ENCODE measurements around the gene IRX6. TPM values are rescaled to one million over a fixed set of nuclear protein-coding genes. Genes with fewer than 3 reads are reported as not detected.

The IRX6 gene
- not detected in 2 replicates for total RNA-seq

DNA sequence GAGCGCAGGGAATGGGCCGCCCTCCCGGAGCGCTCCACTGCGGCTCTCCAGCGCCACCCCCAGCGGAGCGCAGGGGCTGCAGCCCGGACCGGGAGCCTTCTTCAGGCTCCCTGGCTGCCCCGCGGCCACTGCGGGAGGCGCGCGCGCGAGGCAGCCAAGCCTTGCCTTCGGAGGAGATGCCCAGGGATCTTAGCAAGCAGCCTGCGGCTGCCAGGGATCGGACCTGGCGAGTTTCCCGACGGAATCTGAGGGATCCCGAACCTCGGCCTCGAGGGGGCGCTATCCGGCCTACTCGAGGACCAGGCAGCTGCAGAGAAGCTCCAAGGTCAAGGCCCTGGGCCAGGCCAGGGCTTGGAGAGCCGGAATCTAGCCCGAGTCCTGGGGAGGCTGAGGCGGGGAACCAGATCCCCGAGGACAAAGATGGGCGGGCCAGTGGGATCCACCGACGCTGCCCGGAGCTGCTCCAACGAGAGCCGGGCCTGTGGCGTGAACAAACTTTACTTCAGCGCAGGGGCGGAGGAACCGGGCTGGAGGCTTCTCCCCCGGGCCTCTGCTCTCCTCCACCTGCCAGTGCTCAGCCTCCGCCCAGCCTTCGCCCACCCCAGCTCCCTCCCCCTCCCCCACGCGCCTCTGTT, at the start of gene IRX6:
Gene IRX6, plus strand, starts transcription at position 567 of the 635 bp plus-strand sequence. CDS start 889 bp downstream, outside the sequence.

Other genes with a start within 250 kb of the IRX6 start
- gene MMP2, start 155.0 kb downstream of the IRX6 start, total RNA-seq = 657 and 1,958 TPM in 2 replicates
- 18.5 and 28.1 TPM in 2 replicates for gene LPCAT2, start 184.9 kb downstream of the IRX6 start, total RNA-seq
- 0.66 and 0.87 TPM in 2 replicates for gene CAPNS2, start 242.5 kb downstream of the IRX6 start, total RNA-seq

Data from uterine smooth muscle cell (primary cell).